GM18907 (cell line): ENCODE results near the gene OXSR1.
A peak's percentile ranks its signal among the peaks of the same experiment; 100 is the strongest.
"Not testable (repeated sequence)": the region's sequence is repeated elsewhere in the genome, so short reads cannot be mapped to it uniquely, and the experiment has no call there.

ENCODE experiments used
- ATAC-seq: cut with Tn5 transposase; IDR thresholded peaks from one replicate; pipeline ENCODE4 v1.9.1; 2021; ENCODE audit warnings: mild to moderate bottlenecking, moderate library complexity; ENCODE audit not compliant: unreplicated experiment

The OXSR1 gene

GRCh38 chr3:38163841-38164642, 1.3 kb upstream of the OXSR1 start:
- ATAC-seq, result no peak

GRCh38 chr3:38164643-38164951, 740 bp upstream of the OXSR1 start:
- ATAC-seq, result peak; percentile 27

- no peak for ATAC-seq
Measured at GRCh38 chr3:38165722-38166387, 518 bp downstream of the OXSR1 start.

DNA sequence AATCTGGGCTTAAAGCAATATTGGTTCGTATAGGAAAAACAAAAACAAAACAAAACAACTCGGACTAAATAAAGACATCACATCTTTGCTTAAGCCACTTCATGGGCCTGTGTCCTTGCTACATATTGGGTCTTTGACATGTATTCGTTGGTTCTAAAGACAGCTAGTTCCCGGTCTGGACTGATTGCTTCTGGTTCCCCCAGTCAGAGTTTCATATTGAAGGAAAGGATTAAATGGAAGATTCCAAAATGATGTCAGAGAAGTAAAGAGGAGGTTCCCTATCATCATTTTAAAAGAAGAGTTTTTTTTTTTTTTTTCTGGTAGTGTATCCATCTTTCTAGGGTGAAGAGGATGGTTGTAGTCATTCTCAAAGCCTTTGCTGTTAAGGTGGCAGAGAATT, 2.3 kb downstream of the OXSR1 start:
- ATAC-seq, result no peak

DNA sequence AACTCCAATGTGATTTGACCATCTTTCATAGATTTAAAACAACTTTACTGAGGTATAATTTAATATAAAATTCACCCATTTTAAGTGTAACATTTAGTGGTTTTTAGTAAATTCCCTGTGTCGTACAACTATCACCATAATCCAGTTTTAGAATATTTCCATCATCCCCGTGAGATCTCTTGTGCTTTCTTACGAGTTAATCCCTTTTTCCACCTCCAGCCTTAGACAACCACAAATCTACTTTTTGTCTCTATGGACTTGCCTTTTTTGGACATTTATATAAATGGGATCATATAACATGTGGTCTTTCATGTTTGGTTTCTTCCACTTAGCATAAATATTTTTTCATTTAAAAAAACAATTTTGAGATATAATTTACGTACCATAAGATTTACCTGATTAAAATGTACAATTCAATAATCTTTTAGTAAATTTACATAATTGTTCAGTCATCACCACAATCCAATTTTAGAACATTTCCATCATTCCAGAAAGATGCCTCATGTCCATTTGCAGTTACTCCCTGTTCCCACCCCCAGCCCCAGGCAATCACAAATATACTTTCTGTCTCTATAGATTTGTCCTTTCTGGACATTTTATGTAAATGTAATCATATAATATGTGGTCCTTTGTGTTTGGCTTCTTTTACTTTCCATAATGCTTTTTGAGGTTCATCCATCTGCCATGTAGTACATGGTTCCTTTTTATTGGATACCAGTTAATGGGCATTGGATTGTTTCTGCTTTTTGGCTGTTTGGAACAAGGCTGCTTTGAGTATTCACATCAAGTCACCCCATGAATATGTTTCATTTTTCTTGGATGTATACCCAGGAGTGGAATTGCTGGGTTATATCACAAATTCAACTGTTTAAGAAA, 3.1 kb downstream of the OXSR1 start:
- no peak for ATAC-seq

DNA sequence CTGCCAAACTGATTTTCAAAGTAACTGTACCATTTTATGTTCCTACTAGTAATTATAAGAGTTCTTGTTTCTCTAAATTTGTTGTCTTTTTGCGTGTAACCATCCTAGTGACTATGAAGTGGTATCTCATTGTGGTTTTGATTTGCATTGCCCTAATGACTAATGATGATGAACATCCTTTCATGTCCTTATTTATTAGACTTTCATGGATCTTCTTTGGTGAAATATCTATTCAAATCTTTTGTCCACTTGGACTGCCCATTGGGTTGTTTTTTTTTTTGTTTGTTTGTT, 3.6 kb downstream of the OXSR1 start:
- ATAC-seq, result no peak

- ATAC-seq, result no peak
Measured at GRCh38 chr3:38170722-38171121, 5.4 kb downstream of the OXSR1 start.

GRCh38 chr3:38171622-38172021, 6.3 kb downstream of the OXSR1 start:
- no peak for ATAC-seq

DNA sequence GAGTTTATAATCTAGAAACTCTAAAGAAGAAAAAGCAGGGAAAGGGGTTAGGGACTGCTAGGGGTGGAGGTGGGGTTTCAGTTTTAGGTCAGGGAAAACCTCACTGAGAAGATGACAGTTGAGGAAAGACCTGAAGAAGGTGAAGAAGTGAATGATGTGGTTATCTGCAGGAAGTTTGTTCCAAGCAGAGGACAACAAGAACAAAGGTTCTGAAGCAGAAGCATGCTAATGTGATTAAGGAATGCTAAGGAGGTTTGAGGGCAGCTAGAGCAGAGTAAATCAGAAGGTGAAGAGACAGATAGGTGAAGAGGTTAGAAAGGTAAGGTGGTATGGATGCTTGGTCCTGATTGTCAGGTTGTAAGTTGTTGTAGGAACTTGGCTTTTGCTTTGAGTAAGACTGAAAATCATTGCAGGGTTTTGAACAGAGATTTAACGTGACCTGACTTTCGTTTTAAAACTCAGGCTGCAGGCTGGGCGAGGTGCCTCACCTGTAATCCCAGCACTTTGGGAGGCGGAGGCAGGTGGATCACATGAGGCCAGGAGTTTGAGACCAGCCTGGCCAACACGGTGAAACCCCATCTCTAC, 8.6 kb downstream of the OXSR1 start:
- peak; percentile 43 for ATAC-seq

DNA sequence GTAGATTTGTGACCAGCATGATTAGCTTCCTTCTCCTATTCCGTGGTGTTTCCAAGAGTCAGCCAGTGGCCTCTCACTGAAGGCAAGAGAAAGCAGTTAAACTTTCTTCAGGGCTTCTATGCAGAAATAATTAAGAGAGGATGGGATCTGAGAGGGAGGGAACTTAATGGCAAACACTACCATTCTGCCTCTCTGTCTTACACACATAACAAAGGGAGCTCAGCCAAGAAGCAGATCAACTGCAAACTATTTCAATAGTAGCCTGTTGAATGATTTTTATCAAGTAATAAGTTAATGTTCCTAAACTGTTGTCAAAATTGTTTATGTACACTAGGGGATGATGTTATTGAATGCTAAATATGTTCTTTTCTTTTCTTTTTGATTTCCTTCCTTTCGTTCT, 11.8 kb downstream of the OXSR1 start:
- ATAC-seq, result no peak

GRCh38 chr3:38186781-38187180, 21.4 kb downstream of the OXSR1 start:
- ATAC-seq, result no peak

- ATAC-seq, result no peak
Measured at GRCh38 chr3:38190481-38190881, 25.1 kb downstream of the OXSR1 start.

GRCh38 chr3:38202931-38203330, 37.6 kb downstream of the OXSR1 start:
- not testable (repeated sequence) for ATAC-seq

GRCh38 chr3:38203690-38204089, 38.4 kb downstream of the OXSR1 start:
- ATAC-seq, result no peak

- no peak for ATAC-seq
Measured at GRCh38 chr3:38204599-38205471, 39.5 kb downstream of the OXSR1 start.

DNA sequence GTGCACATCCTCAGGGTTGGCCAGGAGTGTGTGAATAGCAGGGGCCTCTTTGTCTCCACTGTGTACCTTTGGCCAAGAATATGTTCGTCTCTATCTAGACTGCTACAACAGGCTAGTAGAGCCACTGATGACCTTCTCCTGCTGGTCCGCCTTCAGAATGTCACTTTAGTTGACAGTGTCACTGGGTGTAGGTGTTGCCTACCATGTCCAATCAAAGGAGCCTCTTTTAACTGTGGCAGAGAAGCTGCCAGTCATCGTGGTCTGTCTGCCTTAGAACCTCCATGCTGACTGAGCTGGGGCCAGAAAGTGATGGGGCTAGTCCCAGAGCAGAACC, 40.1 kb downstream of the OXSR1 start:
- no peak for ATAC-seq

DNA sequence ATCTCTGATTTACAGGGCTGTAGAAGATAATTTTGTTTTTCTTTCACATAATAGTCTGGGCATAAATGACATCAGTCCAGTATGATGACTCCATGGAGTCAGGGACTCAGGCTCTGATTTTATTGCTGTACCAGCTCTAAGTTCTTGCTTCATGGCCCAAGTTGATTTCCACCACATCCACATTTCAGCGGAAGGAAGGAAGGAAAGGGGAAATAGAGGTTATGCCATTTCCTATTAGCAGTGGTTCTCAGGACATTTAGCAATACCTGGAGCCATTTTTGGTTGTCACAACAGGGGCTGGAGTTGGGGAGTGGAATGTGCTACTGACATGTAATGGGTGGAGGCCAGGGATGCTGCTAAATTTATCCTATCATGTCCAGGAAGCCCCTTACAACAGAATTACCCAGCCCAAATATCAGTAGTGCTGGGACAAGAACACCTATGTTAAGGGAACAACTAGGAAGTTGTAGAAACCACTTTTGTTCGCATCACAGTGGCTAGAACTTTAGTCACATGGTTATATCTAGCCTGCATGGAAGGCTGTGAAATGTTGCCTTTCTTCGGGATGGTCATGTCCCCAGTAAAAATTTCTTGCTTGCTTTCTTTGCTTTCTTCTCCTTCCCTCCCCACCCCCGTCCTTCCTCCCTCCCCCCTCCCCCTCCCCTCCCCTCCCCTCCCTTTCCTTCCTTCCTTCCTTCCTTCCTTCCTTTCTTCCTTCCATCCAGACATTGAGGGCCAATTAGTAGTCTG, 42.1 kb downstream of the OXSR1 start:
- ATAC-seq, result no peak

- peak; percentile 91 for ATAC-seq
Measured at GRCh38 chr3:38210141-38210757, 44.9 kb downstream of the OXSR1 start.

- ATAC-seq, result no peak
Measured at GRCh38 chr3:38212141-38212540, 46.8 kb downstream of the OXSR1 start.

DNA sequence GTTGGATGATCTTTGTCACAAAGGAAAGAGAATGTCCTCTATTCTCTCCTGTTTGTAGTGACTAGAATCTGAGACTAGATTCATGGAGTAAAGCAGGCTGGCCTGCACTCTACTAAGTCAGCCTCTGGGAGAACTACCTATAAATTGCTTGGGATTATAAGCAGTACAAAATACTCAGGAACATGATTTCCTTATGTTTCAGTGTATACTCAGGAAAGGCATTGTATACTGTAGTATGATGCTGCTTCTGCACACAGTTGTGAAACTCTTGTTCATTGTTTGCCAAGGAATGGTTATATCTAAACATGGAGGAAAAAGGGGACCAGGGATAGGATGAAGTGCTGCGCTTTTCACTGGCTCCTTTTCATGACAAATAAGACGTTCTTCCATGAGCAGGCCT, 49.2 kb downstream of the OXSR1 start:
- no peak for ATAC-seq
